ENCODE measurements around the gene PTPN18. TPM values are rescaled to one million over a fixed set of nuclear protein-coding genes. Genes with fewer than 3 reads are reported as not detected.
"Not testable (repeated sequence)": the region's sequence is repeated elsewhere in the genome, so short reads cannot be mapped to it uniquely, and the experiment has no call there.

The PTPN18 gene
- total RNA-seq, 1 donor from 2014 or later, result 10.4 TPM

GRCh38 chr2:130332271-130333073, 23.4 kb upstream of the PTPN18 start:
- H3K4me2 ChIP-seq (ENCODE audit: low read length), result peak overlapping the region; percentile 67
- no peak overlapping the region for H3K4me3 ChIP-seq (ENCODE audit: insufficient read depth, low read depth, low read length)
- H3K9me3 Mint-ChIP-seq (ENCODE audit: unreplicated experiment), result peaks cover 2% of the 10 kb centered on the region
- H3K36me3 ChIP-seq (ENCODE audit: insufficient read depth, low read length), result no peaks in the 10 kb centered on the region
- no peaks in the 10 kb centered on the region for H4K20me1 ChIP-seq (ENCODE audit: insufficient read depth, low read length)
- peaks cover 1% of the 10 kb centered on the region for H3K36me3 Mint-ChIP-seq (ENCODE audit: low read depth, unreplicated experiment)
- peaks cover 6% of the 10 kb centered on the region for H3K27me3 ChIP-seq (ENCODE audit: insufficient read depth, low read length)
- peaks cover 14% of the 10 kb centered on the region for H3K4me1 Mint-ChIP-seq (ENCODE audit: low read depth, unreplicated experiment)
- peaks cover 18% of the 10 kb centered on the region for H3K4me1 ChIP-seq (ENCODE audit: insufficient read depth, low read length)
- peak; percentile 91 for TF ChIP-seq CTCF (IDR thresholded peaks at IDR 0.05; ENCODE audit: insufficient read depth, low read depth, low read length)
- no peak for TF ChIP-seq EZH2 (IDR thresholded peaks at IDR 0.05; ENCODE audit: insufficient read depth, low read length)
- no peak overlapping the region for H3K4me3 Mint-ChIP-seq (ENCODE audit: unreplicated experiment)
- H3K27ac ChIP-seq (ENCODE audit: low read depth, low read length), result no peak overlapping the region
- H2AFZ ChIP-seq (ENCODE audit: low read depth, low read length), result peak overlapping the region; percentile 40
- H3K9me3 ChIP-seq (ENCODE audit: insufficient read depth, low read depth, low read length), result no peaks in the 10 kb centered on the region
- peak; percentile 68 for DNase-seq (ENCODE audit: low read depth)
- H3K27me3 Mint-ChIP-seq (ENCODE audit: low read depth, unreplicated experiment), result peaks cover 7% of the 10 kb centered on the region
- no peaks in the 10 kb centered on the region for H3K79me2 ChIP-seq (ENCODE audit: insufficient read depth, low read length)
- no peak for FAIRE-seq
- H3K9ac ChIP-seq (ENCODE audit: low read length), result no peak overlapping the region
- H3K27ac Mint-ChIP-seq (ENCODE audit: unreplicated experiment), result no peak overlapping the region

DNA sequence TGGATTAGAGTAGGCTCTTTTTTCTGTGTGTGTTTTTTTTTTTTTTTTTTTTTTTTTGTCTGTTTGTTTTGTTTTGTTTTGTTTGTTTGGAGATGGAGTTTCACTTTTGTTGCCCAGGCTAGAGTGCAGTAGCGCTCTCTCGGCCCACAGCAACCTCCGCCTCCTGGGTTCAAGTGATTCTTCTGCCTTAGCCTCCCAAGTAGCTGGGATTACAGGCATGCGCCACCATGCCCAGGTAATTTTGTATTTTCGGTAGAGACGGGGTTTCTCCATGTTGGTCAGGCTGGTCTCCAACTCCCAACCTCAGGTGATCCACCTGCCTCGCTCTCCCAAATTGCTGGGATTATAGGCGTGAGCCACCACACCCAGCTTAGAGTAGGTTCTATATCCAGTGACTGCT, 22.6 kb upstream of the PTPN18 start:
- not testable (repeated sequence) for H3K27me3 ChIP-seq (ENCODE audit: insufficient read depth, low read length); H3K9ac ChIP-seq (ENCODE audit: low read length); H3K79me2 ChIP-seq (ENCODE audit: insufficient read depth, low read length); H3K9me3 ChIP-seq (ENCODE audit: insufficient read depth, low read depth, low read length); H2AFZ ChIP-seq (ENCODE audit: low read depth, low read length); H3K4me3 ChIP-seq (ENCODE audit: insufficient read depth, low read depth, low read length); FAIRE-seq; H3K27ac Mint-ChIP-seq (ENCODE audit: unreplicated experiment); H3K27me3 Mint-ChIP-seq (ENCODE audit: low read depth, unreplicated experiment); H3K36me3 Mint-ChIP-seq (ENCODE audit: low read depth, unreplicated experiment); H3K27ac ChIP-seq (ENCODE audit: low read depth, low read length); H3K9me3 Mint-ChIP-seq (ENCODE audit: unreplicated experiment); H3K36me3 ChIP-seq (ENCODE audit: insufficient read depth, low read length); H3K4me3 Mint-ChIP-seq (ENCODE audit: unreplicated experiment); H4K20me1 ChIP-seq (ENCODE audit: insufficient read depth, low read length); H3K4me2 ChIP-seq (ENCODE audit: low read length); DNase-seq (ENCODE audit: low read depth)
- peaks cover 17% of the 10 kb centered on the region for H3K4me1 ChIP-seq (ENCODE audit: insufficient read depth, low read length)
- peaks cover 18% of the 10 kb centered on the region for H3K4me1 Mint-ChIP-seq (ENCODE audit: low read depth, unreplicated experiment)

GRCh38 chr2:130334026-130334425, 21.8 kb upstream of the PTPN18 start:
- DNase-seq (ENCODE audit: low read depth), result no peak
- peaks cover 2% of the 10 kb centered on the region for H3K9me3 Mint-ChIP-seq (ENCODE audit: unreplicated experiment)
- no peak for FAIRE-seq

More at GRCh38 chr2:130334026-130334425, 21.8 kb upstream of the PTPN18 start:
- Histone ChIP-seq H3K36me3 (ENCODE audit: insufficient read depth, low read length) (peaks cover 4% of the 10 kb centered on the region), H2AFZ (ENCODE audit: low read depth, low read length) (no peak overlapping the region), H3K27me3 (ENCODE audit: insufficient read depth, low read length) (peaks cover 6% of the 10 kb centered on the region), H3K4me2 (ENCODE audit: low read length) (no peak overlapping the region), H3K9ac (ENCODE audit: low read length) (no peak overlapping the region), H3K27ac (ENCODE audit: low read depth, low read length) (no peak overlapping the region), H3K4me1 (ENCODE audit: insufficient read depth, low read length) (peaks cover 11% of the 10 kb centered on the region), H3K79me2 (ENCODE audit: insufficient read depth, low read length) (no peaks in the 10 kb centered on the region), H4K20me1 (ENCODE audit: insufficient read depth, low read length) (no peaks in the 10 kb centered on the region), H3K9me3 (ENCODE audit: insufficient read depth, low read depth, low read length) (no peaks in the 10 kb centered on the region), H3K4me3 (ENCODE audit: insufficient read depth, low read depth, low read length) (no peak overlapping the region)
- H3K36me3 Mint-ChIP-seq (ENCODE audit: low read depth, unreplicated experiment), result peaks cover 1% of the 10 kb centered on the region
- no peak for TF ChIP-seq CTCF (IDR thresholded peaks at IDR 0.05; ENCODE audit: insufficient read depth, low read depth, low read length)
- no peak for TF ChIP-seq EZH2 (IDR thresholded peaks at IDR 0.05; ENCODE audit: insufficient read depth, low read length)
- no peak overlapping the region for H3K4me3 Mint-ChIP-seq (ENCODE audit: unreplicated experiment)
- H3K4me1 Mint-ChIP-seq (ENCODE audit: low read depth, unreplicated experiment), result peaks cover 14% of the 10 kb centered on the region
- no peak overlapping the region for H3K27ac Mint-ChIP-seq (ENCODE audit: unreplicated experiment)
- peaks cover 7% of the 10 kb centered on the region for H3K27me3 Mint-ChIP-seq (ENCODE audit: low read depth, unreplicated experiment)

Measured in astrocyte (in vitro differentiated cells and primary cell).